ENCODE results near the gene SLIT3. TPM values are rescaled to one million over a fixed set of nuclear protein-coding genes. Genes with fewer than 3 reads are reported as not detected.
"Not testable (repeated sequence)": the region's sequence is repeated elsewhere in the genome, so short reads cannot be mapped to it uniquely, and the experiment has no call there.

SLIT3 gene
- total RNA-seq, 1 donor from 2014 or later, result under 0.01 TPM

DNA sequence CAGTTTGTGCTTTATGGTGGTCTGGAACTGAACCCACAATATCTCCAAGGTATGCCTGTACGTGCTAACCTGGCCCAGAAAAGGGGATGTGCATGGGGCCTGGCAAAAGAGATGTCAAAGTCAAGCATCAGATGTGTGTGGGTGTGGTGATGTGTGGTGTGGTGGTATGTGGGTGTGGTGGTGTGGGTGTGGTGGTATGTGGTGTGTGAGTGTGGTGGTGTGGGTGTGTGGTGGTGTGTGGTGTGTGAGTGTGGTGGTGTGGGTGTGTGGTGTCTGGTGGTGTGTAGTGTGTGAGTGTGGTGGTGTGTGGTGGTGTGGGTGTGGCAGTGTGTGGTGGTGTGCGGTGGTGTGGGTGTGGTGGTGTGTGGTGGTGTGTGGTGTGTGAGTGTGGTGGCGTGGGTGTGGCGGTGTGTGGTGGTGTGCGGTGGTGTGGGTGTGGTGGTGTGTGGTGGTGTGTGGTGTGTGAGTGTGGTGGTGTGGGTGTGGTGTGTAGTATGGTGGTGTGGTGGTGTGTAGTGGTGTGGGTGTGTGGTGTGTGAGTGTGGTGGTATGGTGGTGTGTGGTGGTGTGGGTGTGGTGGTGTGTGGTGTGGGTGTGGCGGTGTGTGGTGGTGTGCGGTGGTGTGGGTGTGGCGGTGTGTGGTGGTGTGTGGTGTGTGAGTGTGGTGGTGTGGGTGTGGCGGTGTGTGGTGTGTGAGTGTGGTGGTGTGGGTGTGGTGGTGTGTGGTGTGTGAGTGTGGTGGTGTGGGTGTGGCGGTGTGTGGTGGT is 554.6 kb downstream of the SLIT3 start:
- DNase-seq (ENCODE audit: low read depth in 2 of 2), result not testable (repeated sequence)

DNA sequence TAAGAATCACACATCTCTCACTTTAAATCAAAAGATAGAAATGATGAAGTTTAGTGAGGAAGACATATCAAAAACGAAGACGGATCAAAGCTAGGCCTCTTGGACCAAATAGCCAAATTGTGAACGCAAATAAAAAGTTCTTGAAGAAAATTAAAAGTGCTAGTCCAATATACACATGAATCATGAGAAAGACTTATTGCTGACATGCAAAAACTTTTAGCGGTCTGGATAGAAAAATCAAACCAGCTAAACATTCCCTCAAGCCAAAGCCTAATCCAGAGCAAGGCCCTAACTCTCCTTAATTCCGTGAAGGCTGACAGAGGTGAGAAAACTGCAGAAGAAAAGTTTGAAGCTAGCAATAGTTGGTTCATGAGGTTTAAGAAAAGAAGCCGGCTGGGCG is 557.3 kb downstream of the SLIT3 start:
- no peak for DNase-seq (ENCODE audit: low read depth in 2 of 2)

DNA sequence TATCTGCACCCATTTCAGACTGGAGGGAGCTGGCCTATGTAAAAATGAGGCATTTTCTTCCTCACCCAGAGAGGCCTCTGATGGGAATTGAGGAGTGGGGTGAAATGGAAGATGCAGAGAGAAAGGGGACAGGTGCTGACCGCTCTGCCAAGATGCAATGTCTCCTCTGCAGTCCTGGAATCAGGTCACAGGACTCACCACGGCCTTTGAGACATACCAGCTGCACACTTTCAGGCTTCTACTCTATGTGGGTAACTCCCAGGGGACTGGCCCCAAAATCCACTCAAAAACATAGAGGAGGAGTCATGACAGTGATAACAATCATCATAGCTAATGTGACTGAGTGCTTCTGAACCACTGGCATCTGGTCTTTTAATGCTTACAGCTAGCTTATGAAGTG is 558.6 kb downstream of the SLIT3 start:
- not testable (repeated sequence) for DNase-seq (ENCODE audit: low read depth in 2 of 2)

DNA sequence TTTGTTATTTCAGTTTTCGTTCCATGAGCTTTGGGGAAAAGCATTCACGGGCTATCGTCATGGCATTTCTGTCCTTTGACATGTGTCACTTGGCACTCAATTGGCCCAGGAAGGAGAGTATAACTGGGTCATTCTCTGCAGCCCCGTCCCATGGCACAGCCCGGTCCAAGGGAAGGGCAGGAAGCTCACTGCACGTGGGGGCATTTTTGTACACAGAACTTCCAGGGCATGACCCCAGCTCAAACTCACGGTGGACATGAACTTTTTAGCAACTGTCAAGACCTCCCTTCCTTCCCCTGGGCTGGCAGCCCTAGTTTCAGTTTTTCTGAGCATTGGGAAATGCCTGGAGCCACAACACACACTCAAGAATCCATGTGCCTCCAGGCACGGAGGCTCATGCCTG is 560.1 kb downstream of the SLIT3 start:
- peak in 1 of 2 donors; percentile 97 for DNase-seq (ENCODE audit: low read depth in 2 of 2)

DNA sequence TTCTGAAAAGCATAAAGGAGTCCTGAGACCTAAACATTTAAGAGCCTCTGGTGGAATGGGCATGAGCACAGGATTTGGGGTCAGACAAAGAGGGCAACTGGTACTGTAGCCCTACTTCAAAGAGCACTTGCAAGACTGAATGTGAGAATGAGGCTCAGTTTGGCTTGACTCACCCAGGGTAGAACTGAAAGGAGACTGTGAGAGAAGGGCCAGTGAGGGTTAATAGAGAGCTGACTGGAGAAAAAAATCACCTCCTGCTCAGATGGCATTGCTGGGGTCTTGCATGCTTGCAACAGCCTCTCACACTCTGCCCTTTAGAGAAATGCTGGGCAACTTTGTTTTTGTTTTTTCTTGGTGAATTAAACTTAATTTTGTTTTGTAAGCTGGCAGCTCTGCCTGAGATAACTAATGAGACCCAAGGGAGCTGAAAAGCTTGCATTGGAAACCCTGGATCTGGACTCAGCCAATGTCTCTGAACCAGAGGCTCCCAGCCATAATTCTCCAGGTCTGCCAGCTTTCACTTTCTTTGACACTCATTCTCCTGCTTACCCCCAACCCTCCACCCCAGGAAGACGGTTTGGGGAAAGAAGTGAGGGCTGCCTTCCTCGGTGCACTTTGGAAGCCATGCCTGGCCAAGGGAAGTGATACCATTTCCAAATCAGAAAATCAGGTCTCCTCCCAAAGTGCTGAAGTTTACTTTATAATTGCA is 560.7 kb downstream of the SLIT3 start:
- DNase-seq (ENCODE audit: low read depth in 2 of 2), result peak in 1 of 2 donors; percentile 4

DNA sequence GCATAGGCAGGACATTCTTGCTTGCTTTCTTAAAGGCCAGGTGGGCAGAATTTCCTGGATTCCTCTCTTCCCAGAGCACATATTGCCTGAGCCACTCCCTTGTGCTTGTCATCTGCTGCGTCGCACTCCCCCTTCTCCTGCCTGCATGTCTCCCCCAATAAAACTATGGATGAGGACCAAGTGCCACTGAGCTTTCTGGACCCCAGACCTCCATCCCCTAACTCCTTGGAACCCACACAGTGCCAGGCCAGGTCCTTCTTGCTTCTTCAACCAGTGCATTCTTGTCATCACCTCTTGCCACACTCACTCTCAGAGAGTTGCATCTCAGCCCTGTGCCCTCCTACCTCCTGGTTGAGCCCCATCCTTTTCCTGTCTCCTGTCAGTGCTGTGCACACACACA is 563.9 kb downstream of the SLIT3 start:
- DNase-seq (ENCODE audit: low read depth in 2 of 2), result no peak

DNA sequence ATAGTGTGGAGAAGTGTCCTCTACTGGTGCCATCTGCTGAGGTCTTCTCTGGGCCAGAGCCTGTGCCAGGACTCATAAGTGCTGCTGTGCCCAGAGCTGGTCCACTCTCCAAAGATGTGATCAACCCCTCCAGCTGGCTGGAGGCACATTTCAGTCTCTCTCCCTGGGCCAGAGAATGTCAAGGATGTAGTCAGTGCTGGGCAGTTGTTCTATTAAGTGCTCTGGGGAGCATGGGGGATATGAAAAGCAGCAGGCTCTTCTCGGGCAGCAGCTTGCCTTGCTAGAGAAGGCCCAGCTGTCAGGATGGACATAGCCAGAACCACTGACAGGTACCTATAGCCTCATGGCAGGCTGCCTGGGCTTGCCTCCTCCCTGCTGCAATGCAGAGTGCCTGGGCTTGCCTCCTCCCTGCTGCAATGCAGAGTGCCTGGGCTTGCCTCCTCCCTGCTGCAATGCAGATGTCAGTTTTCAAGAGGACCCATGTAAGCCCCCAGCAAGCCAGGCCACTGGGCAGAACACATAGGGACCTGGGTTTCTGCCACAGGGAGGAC is 564.6 kb downstream of the SLIT3 start:
- no peak for DNase-seq (ENCODE audit: low read depth in 2 of 2)

DNA sequence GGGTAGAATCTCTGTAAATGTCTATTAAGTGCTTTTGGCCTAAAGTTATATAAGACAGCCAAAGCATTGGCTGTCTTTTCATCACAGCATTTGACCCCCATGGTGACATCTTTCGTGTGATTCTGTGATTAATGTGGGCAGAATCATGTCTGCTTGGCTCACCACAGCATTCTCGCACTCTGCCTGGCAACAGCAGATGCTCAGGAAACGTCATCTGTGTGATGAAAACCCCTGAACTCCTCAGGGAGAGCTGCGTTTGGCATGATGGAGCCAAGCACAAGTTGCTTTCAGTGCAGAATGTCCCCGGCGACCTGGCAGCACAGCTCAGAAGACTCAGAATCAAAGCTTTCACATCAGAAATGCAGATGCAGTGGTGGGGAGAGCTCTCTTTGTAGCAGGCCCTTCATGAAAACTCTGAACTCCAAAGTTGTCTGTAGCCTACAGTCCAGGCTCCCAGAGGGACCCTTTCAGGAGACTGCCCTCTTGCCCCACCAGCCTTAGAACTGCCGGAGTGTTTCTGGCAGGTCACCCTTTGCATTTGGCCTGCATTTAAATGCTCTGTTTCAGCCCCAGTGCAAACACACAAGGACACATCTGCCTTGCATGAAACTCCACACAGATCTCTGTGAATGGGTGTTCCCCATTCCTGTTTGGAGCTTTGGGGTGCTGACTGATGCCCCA is 566.2 kb downstream of the SLIT3 start:
- peak in 1 of 2 donors; percentile 35 for DNase-seq (ENCODE audit: low read depth in 2 of 2)

DNA sequence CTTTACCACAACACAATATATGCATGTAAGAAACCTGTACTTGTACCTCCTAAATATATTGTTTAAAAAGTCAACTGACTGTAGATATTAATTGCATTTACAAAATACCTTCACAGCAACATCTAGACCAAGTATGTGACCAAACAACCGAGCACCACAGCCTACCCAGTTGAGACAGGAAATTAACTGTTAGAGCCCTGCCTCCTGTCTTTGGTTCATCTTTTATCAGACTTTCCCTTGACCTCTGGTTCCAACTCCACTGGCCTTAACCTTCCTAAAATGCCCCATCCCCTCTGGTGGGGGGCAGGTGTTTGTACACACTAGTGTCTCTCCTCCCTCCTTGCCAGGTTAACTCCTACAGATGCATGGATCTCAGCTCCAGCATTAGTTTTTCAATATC is 566.8 kb downstream of the SLIT3 start:
- DNase-seq (ENCODE audit: low read depth in 2 of 2), result no peak

DNA sequence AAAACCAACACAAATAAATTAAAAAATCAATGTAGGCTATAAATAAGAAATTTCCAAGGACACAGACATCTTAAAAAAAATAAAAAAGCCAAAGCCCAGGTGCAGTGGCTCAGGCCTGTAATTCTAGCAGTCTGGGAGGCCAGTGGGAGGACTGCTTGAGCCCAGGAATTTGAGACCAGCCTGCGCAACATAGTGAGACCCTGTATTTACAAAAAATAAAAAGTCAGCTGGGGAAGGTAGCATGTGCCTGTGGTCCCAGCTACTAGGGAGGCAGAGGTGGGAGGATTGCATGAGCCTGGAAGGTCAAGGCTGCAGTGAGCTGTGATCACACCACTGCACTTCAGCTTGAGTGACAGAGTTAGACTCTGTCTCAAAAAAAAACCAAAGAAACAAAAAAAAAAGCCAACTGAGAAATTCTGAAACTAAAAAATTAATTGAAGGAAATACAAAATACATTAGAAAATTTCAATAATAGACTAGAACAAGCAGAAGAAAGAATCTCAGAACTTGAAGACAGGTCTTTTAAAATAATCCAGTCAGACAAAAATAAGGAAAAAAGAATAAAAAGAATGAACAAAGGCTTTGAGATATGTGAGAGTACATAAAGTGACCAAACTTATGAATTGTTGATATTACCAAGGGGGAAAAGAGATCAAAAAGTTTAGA is 572.3 kb downstream of the SLIT3 start:
- no peak for DNase-seq (ENCODE audit: low read depth in 2 of 2)

DNA sequence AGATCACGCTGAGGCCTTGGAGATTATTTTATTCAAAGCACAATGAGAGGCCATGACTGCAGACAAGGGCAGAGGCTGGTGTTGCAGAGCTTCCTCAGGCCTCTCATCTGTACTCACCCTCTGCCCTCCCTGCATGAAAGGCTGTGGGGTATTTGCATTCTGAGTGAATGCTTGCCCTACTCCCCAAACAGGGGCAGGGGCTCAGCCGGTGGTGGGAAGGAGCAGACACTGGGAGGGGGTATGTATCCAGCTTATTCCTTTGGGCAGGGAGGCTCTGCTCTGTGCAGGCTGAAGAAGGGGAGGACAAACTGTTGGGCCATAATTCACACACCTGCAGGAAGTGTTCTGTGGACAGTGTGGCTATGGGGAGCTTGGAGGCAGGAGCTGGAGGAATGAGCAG is 573.4 kb downstream of the SLIT3 start:
- DNase-seq (ENCODE audit: low read depth in 2 of 2), result no peak

DNA sequence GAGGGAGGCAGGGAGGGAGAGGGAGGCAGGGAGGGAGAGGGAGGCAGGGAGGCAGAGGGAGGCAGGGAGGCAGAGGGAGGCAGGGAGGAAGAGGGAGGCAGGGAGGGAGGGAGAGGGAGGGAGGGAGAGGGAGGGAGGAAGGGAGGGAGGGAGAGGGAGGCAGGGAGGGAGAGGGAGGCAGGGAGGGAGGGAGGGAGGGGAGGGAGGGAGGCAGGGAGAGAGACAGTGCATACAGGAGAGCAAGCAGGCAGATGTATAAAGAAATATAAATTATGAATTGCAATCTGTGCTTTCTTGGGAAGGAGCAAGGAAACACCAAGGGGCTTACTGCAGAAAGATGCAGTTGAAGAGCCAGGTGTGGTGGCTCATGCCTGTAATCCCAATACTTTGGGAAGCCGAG is 574.6 kb downstream of the SLIT3 start:
- DNase-seq (ENCODE audit: low read depth in 2 of 2), result no peak

DNA sequence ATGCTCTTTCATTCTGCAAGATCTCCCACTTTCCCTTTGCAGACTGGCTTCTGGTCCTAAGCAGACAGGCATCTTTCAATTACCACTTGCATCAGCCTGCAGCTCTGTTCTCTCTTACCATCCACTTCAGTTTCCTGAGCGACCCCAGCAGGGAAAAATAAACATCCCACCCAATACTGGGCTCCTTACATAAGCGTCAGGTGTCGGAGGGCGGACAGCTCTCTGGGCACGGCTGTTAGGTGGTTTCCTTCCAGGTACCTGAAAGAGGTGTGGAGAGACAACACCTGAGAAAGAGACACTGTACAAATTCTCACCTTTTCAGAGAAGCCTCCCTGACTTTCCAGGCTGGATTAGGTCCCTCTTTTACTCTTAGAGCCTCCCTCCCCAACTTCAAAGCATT is 576.7 kb downstream of the SLIT3 start:
- no peak for DNase-seq (ENCODE audit: low read depth in 2 of 2)

DNA sequence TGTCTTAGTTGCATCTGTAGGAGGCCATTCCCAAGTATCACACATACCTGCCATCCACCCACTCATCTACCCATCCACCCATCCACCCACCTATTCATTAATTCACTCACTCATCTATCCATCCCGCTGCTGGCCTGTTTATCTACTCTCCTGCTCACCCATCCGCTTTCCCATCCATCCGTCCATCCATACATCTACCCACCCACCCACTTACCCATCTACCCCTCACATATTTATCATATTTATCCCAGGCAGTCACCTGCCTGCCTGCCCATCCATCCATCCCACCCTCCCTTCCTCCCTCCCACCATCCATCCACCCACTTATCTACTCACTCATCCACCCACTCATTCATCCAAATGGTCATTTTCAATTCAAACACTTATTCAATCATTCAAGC is 577.9 kb downstream of the SLIT3 start:
- no peak for DNase-seq (ENCODE audit: low read depth in 2 of 2)

DNA sequence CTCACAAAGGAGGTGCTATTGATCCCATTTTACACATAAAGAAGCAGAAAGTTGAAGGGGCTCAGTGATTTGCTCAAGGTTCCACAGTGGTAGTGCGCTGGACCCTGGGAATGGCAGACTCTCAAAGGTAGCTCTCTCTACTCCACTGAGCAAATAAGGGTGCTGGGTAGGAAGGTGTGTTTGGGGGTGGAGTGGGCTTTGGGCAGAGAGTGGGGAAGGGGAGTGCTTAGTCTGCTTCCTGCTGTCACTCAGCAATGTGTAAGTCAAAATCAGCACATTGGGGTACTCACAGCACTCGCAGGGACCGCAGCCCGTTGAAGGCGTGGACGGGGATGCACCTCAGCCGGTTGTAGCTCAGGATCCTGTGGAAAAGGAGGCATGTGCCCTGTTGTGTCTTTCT is 579.0 kb downstream of the SLIT3 start:
- no peak for DNase-seq (ENCODE audit: low read depth in 2 of 2)

DNA sequence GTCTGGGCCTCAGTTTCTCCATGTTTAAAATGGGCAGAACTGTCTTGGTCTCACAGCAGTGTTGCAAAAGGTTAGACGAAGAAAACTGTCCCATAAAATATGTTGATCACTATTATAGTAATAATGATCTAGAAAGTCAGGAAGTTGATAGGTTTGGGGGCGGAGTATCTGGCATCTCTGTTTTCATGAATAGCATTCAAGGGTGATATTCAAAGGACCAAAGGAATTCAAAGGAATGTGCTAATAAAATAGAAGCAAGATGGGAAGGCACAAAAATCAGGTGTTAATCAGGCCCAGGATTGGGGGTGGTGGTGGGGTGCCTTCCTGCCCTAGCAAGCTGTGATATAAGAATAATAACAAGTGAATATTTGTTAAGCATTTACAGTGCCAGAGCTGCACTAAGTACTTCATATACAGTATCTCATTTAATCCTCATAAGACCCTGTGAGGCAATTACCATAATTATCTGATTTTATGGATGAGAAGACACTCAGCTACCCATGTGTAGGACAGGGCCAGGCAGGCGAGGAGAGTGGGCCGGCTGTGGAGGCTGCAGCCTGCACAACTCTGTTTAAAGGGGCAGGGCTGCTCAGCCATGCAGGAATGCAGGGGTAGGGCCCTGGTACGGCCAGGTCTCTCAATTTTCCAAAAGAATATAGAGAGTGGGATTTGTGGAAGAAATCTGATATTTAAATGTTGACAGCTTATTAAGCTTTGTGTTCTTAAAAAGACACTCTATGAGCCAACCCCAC is 579.8 kb downstream of the SLIT3 start:
- no peak for DNase-seq (ENCODE audit: low read depth in 2 of 2)

DNA sequence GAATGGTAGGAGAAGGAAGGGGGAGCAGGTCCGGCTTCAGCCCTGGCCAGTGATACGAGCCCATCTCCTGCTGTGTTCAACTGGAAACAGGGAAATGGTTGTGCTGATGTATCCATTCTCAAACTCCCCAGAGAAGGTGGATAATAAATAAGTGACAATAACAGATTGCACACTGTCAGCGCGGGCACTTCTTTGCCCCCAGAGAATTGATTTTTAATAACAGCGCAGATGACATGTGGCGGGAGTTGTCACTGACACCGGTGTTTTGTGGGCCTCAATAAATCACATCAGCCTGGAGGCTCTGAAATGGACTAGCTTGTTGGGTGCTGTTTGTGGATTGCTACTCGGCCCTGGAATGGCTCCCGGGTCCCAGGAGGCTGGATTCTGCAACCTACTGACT is 580.4 kb downstream of the SLIT3 start:
- DNase-seq (ENCODE audit: low read depth in 2 of 2), result no peak

DNA sequence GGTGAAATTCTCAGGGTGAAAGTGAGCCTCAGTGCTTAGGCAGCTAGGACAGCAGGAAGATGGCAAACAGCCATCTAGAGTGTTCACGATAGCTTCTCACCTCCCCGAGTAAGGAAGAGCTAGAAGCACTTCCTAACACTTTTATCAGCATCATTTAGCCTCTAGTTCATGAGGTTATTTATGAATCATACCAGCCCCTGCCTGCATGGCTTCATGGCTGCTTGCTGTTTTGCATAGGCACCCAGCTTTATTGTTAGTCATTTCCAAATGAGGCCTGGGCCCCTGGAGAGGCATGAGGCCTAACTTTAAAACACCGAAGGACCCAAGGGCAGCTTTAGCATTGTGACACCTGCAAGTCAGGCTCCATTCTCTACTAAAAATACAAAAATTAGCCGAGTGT is 586.9 kb downstream of the SLIT3 start:
- DNase-seq (ENCODE audit: low read depth in 2 of 2), result peak in 1 of 2 donors; percentile 10

DNA sequence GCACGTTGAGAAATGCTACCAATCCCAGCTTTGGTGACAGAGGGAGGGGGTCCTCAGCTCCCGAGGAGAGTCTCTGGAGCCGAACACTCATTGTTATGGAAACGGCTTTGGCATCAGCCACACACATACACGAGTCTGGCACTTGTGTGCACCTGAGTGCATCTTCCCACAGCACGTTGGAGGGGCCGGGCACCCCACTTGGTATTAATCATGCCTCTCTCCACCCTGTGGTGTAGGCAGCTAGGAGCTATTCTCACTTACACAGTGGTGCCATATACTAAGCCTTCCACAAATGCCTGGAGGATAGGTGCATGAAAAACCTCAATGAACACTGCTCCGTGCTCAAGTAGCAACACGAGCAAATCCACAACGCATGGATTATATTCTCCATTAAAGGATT is 587.9 kb downstream of the SLIT3 start:
- no peak for DNase-seq (ENCODE audit: low read depth in 2 of 2)

DNA sequence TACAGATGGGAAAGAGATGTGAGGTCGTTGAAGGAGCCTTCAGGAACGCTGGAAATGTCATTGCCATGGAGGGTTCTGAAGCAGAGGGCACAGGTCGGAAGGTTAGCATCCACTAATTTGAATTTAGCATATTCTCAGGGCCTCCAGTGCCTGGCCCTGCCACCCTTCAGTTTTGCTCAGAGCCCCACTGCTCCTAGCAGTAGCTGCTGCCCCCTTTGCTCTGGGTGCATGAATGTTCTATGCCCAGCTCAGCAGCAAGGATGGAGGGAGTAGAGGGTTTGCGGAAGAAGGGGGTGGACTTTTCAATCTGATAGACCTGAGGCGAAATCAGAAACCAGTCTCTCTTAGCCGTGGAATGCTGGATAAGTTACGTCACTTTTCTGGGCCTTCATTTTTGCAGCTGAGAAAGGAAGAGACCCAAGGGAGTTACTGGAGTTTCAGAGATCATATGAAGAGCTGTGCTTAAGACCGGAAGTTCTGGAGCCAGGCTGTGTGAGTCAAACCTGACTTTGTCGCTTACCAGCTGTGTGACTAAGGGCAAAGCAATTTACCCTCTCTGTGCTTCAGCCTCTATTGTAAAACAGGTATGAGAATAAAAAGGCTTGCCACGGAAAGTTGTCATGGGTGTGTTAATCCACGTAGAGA is 588.5 kb downstream of the SLIT3 start:
- peak; percentile 45 to 90 for DNase-seq (ENCODE audit: low read depth in 2 of 2)
